ENCODE measurements around the gene KCNK18. TPM values are rescaled to one million over a fixed set of nuclear protein-coding genes. Genes with fewer than 3 reads are reported as not detected.

KCNK18 gene
- total RNA-seq, 1 donor from 2014 or later, result not detected

DNA sequence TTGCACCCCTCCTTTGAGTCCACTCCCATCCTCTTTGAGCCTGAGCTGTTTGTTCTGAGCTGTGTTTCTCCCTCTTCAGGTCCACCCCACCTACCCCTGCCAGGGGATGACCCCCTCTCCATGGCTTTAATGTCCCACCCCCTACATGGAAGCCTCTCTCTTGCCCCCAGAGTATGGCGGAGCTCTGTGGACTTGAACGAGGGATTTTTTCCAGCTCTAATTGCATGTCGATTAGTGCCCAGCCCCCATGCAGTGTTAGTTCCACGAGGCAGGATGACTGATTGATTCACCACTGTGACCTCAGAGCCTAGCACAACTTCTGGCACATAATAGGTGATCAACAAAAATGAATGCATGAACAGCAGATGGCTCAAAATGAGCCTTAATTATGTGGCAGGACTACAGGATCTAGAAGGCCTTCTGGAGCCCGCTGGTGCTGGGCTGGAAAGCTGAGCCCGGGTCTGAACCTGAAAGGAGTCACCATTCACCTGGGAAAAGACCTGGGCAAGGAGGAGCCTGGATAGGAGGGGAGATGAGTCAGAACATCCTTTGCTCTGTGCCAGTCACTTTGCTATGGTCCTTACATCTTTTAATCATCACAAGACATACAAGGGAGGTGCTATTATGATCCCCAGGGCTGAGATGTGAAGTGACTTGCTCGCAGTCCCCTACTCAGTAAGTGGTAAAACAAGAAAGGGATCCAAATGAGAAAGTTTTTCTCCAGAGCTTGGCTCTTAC, 26.6 kb downstream of the KCNK18 start:
- no peaks in the 10 kb centered on the region for H3K9me3 ChIP-seq (ENCODE audit: insufficient read depth, low read depth, low read length)
- no peaks in the 10 kb centered on the region for H4K20me1 ChIP-seq (ENCODE audit: insufficient read depth, low read length)
- no peaks in the 10 kb centered on the region for H3K36me3 ChIP-seq (ENCODE audit: insufficient read depth, low read length)
- H3K27ac Mint-ChIP-seq (ENCODE audit: unreplicated experiment), result no peak overlapping the region
- peaks cover 8% of the 10 kb centered on the region for H3K4me1 Mint-ChIP-seq (ENCODE audit: low read depth, unreplicated experiment)
- peaks cover 15% of the 10 kb centered on the region for H3K27me3 Mint-ChIP-seq (ENCODE audit: low read depth, unreplicated experiment)
- H3K36me3 Mint-ChIP-seq (ENCODE audit: low read depth, unreplicated experiment), result no peaks in the 10 kb centered on the region
- no peak overlapping the region for H3K4me3 ChIP-seq (ENCODE audit: insufficient read depth, low read depth, low read length)
- no peak for TF ChIP-seq EZH2 (IDR thresholded peaks at IDR 0.05; ENCODE audit: insufficient read depth, low read length)
- TF ChIP-seq, protein P1, sequence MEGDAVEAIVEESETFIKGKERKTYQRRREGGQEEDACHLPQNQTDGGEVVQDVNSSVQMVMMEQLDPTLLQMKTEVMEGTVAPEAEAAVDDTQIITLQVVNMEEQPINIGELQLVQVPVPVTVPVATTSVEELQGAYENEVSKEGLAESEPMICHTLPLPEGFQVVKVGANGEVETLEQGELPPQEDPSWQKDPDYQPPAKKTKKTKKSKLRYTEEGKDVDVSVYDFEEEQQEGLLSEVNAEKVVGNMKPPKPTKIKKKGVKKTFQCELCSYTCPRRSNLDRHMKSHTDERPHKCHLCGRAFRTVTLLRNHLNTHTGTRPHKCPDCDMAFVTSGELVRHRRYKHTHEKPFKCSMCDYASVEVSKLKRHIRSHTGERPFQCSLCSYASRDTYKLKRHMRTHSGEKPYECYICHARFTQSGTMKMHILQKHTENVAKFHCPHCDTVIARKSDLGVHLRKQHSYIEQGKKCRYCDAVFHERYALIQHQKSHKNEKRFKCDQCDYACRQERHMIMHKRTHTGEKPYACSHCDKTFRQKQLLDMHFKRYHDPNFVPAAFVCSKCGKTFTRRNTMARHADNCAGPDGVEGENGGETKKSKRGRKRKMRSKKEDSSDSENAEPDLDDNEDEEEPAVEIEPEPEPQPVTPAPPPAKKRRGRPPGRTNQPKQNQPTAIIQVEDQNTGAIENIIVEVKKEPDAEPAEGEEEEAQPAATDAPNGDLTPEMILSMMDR (IDR thresholded peaks at IDR 0.05; ENCODE audit: insufficient read depth, low read depth, low read length), result no peak
- no peaks in the 10 kb centered on the region for H3K79me2 ChIP-seq (ENCODE audit: insufficient read depth, low read length)
- FAIRE-seq (no peak), DNase-seq (ENCODE audit: low read depth) (no peak)
- H3K9ac ChIP-seq (ENCODE audit: low read length), result no peak overlapping the region
- H3K9me3 Mint-ChIP-seq (ENCODE audit: unreplicated experiment), result no peaks in the 10 kb centered on the region
- peaks cover 8% of the 10 kb centered on the region for H3K27me3 ChIP-seq (ENCODE audit: insufficient read depth, low read length)
- no peak overlapping the region for H3K4me3 Mint-ChIP-seq (ENCODE audit: unreplicated experiment)
- peaks cover 7% of the 10 kb centered on the region for H3K4me1 ChIP-seq (ENCODE audit: insufficient read depth, low read length)
- no peak overlapping the region for H3K27ac ChIP-seq (ENCODE audit: low read depth, low read length)
- no peak overlapping the region for H3K4me2 ChIP-seq (ENCODE audit: low read length)
- H2AFZ ChIP-seq (ENCODE audit: low read depth, low read length), result no peak overlapping the region

GRCh38 chr10:117224881-117225280, 27.6 kb downstream of the KCNK18 start:
- Mint-ChIP-seq H3K4me1 (ENCODE audit: low read depth, unreplicated experiment) (peaks cover 8% of the 10 kb centered on the region), H3K4me3 (ENCODE audit: unreplicated experiment) (no peak overlapping the region), H3K36me3 (ENCODE audit: low read depth, unreplicated experiment) (no peaks in the 10 kb centered on the region), H3K27ac (ENCODE audit: unreplicated experiment) (no peak overlapping the region), H3K27me3 (ENCODE audit: low read depth, unreplicated experiment) (peaks cover 23% of the 10 kb centered on the region), H3K9me3 (ENCODE audit: unreplicated experiment) (peaks cover 4% of the 10 kb centered on the region)
- H3K9me3 ChIP-seq (ENCODE audit: insufficient read depth, low read depth, low read length), result no peaks in the 10 kb centered on the region
- H3K9ac ChIP-seq (ENCODE audit: low read length), result no peak overlapping the region
- H3K27ac ChIP-seq (ENCODE audit: low read depth, low read length), result no peak overlapping the region
- H2AFZ ChIP-seq (ENCODE audit: low read depth, low read length), result no peak overlapping the region
- TF ChIP-seq, protein P1 (IDR thresholded peaks at IDR 0.05; ENCODE audit: insufficient read depth, low read depth, low read length), result no peak
- no peak for TF ChIP-seq EZH2 (IDR thresholded peaks at IDR 0.05; ENCODE audit: insufficient read depth, low read length)
- no peak overlapping the region for H3K4me3 ChIP-seq (ENCODE audit: insufficient read depth, low read depth, low read length)
- H3K4me2 ChIP-seq (ENCODE audit: low read length), result no peak overlapping the region
- H4K20me1 ChIP-seq (ENCODE audit: insufficient read depth, low read length), result no peaks in the 10 kb centered on the region
- no peaks in the 10 kb centered on the region for H3K36me3 ChIP-seq (ENCODE audit: insufficient read depth, low read length)
- no peaks in the 10 kb centered on the region for H3K79me2 ChIP-seq (ENCODE audit: insufficient read depth, low read length)
- DNase-seq (ENCODE audit: low read depth) (no peak), FAIRE-seq (no peak)
- peaks cover 8% of the 10 kb centered on the region for H3K27me3 ChIP-seq (ENCODE audit: insufficient read depth, low read length)
- H3K4me1 ChIP-seq (ENCODE audit: insufficient read depth, low read length), result peaks cover 7% of the 10 kb centered on the region

GRCh38 chr10:117226813-117227451, 29.6 kb downstream of the KCNK18 start:
- no peak for FAIRE-seq
- H3K27me3 ChIP-seq (ENCODE audit: insufficient read depth, low read length), result peaks cover 11% of the 10 kb centered on the region
- no peaks in the 10 kb centered on the region for H3K36me3 Mint-ChIP-seq (ENCODE audit: low read depth, unreplicated experiment)

More at GRCh38 chr10:117226813-117227451, 29.6 kb downstream of the KCNK18 start:
- Histone ChIP-seq H3K27ac (ENCODE audit: low read depth, low read length) (no peak overlapping the region), H3K36me3 (ENCODE audit: insufficient read depth, low read length) (no peaks in the 10 kb centered on the region), H3K9me3 (ENCODE audit: insufficient read depth, low read depth, low read length) (no peaks in the 10 kb centered on the region), H2AFZ (ENCODE audit: low read depth, low read length) (no peak overlapping the region), H3K4me1 (ENCODE audit: insufficient read depth, low read length) (peaks cover 2% of the 10 kb centered on the region), H3K4me2 (ENCODE audit: low read length) (no peak overlapping the region), H3K79me2 (ENCODE audit: insufficient read depth, low read length) (no peaks in the 10 kb centered on the region), H3K9ac (ENCODE audit: low read length) (no peak overlapping the region), H4K20me1 (ENCODE audit: insufficient read depth, low read length) (no peaks in the 10 kb centered on the region), H3K4me3 (ENCODE audit: insufficient read depth, low read depth, low read length) (no peak overlapping the region)
- H3K4me1 Mint-ChIP-seq (ENCODE audit: low read depth, unreplicated experiment), result no peaks in the 10 kb centered on the region
- H3K27me3 Mint-ChIP-seq (ENCODE audit: low read depth, unreplicated experiment), result peaks cover 41% of the 10 kb centered on the region
- H3K4me3 Mint-ChIP-seq (ENCODE audit: unreplicated experiment), result no peak overlapping the region
- no peak for TF ChIP-seq EZH2 (IDR thresholded peaks at IDR 0.05; ENCODE audit: insufficient read depth, low read length)
- TF ChIP-seq, protein P1 (IDR thresholded peaks at IDR 0.05; ENCODE audit: insufficient read depth, low read depth, low read length), result peak; percentile 30
- peaks cover 16% of the 10 kb centered on the region for H3K9me3 Mint-ChIP-seq (ENCODE audit: unreplicated experiment)
- no peak for DNase-seq (ENCODE audit: low read depth)
- H3K27ac Mint-ChIP-seq (ENCODE audit: unreplicated experiment), result no peak overlapping the region

Measured in astrocyte (in vitro differentiated cells and primary cell).